ENCODE results near the gene PARP1. TPM values are rescaled to one million over a fixed set of nuclear protein-coding genes. Genes with fewer than 3 reads are reported as not detected.

PARP1 gene
- total and polyA plus RNA-seq, 2 donors (not counting 1 experiment from before 2014, with no cell fraction given): 118 to 180 TPM

GRCh38 chr1:226370144-226370923 is 37.6 kb downstream of the PARP1 start:
- peaks cover 13 to 72% of the 10 kb centered on the region in 2 experiments for H3K36me3 ChIP-seq (replicated peaks in 1 of 2; ENCODE audit: control extremely low read depth in 1 of 2, control insufficient read depth in 1 of 2, extremely low read depth in 1 of 2, insufficient read depth in 2 of 2, low read length in 1 of 2)
- H3K9ac ChIP-seq (ENCODE audit: low read length): peak overlapping the region; percentile 33
- Mint-ChIP-seq H3K9me3 (ENCODE audit: insufficient read depth) (no peaks in the 10 kb centered on the region), H3K27ac (peak overlapping the region; percentile 91), H3K4me3 (peak overlapping the region; percentile 73), H3K4me1 (peaks cover 44% of the 10 kb centered on the region), H3K27me3 (no peaks in the 10 kb centered on the region)
- ChIA-PET CTCF (interaction anchor here (0.9 to 2.3 kb wide), 3 partner anchors 37 to 245 kb away, joined by 3 to 7 read pairs (median 5); partner anchors contain the start of gene PARP1), POLR2A (no interaction called here)
- DNase-seq: peak; percentile 42
- H3K9me3 ChIP-seq (ENCODE audit: control extremely low read depth in 1 of 3, control insufficient read depth in 2 of 3, insufficient read depth in 1 of 3, low read length in 2 of 3): no peaks in the 10 kb centered on the region
- H3K4me3 ChIP-seq (ENCODE audit: control extremely low read depth in 1 of 5, extremely low read depth in 1 of 5, insufficient read depth in 1 of 5, low read depth in 2 of 5, low read length in 4 of 5): peak overlapping the region in 1 of 5 experiments; percentile 8
- peaks cover 11% of the 10 kb centered on the region for H4K20me1 ChIP-seq (ENCODE audit: control insufficient read depth, insufficient read depth, low read length, poor library complexity, severe bottlenecking)
- no peak overlapping the region for H2AFZ ChIP-seq (ENCODE audit: insufficient read depth, low read depth, low read length, poor library complexity, severe bottlenecking)
- H3K4me2 ChIP-seq (replicated peaks; ENCODE audit: low read depth, low read length, poor library complexity, severe bottlenecking): peak overlapping the region; percentile 63
- H3K79me2 ChIP-seq (ENCODE audit: control insufficient read depth, insufficient read depth, low read length): peaks cover 25% of the 10 kb centered on the region
- H3K27ac ChIP-seq (ENCODE audit: low read length in 2 of 2): peak overlapping the region; percentile 58 to 81
- TF ChIP-seq CTCF (IDR thresholded peaks at IDR 0.05) (no peak), EZH2 (IDR thresholded peaks at IDR 0.05; ENCODE audit: borderline replicate concordance, insufficient read depth, low read depth, low read length, poor library complexity, severe bottlenecking) (no peak)
- no peaks in the 10 kb centered on the region for H3K27me3 ChIP-seq (replicated peaks in 1 of 4; ENCODE audit: control extremely low read depth in 1 of 4, control insufficient read depth in 3 of 4, insufficient read depth in 4 of 4, low read length in 3 of 4)
- peak; percentile 72 for ATAC-seq (ENCODE audit: low read depth)
- WGBS (ENCODE audit: insufficient coverage): 35% methylated on average over 9 of the region's 13 CpGs
- peaks cover 33 to 39% of the 10 kb centered on the region in 2 donors for H3K4me1 ChIP-seq (ENCODE audit: control insufficient read depth in 2 of 2, insufficient read depth in 2 of 2, low read length in 2 of 2)
- intact Hi-C loops (cut with micrococcal nuclease): loop anchor here (2.0 kb wide), 1 partner anchor 36 kb away; no protein-coding TSS in a partner anchor

- Histone ChIP-seq H3K27ac (ENCODE audit: low read length in 2 of 2) (peak overlapping the region; percentile 58 to 81), H3K79me2 (ENCODE audit: control insufficient read depth, insufficient read depth, low read length) (peaks cover 24% of the 10 kb centered on the region), H4K20me1 (ENCODE audit: control insufficient read depth, insufficient read depth, low read length, poor library complexity, severe bottlenecking) (peaks cover 18% of the 10 kb centered on the region), H3K4me1 (ENCODE audit: control insufficient read depth in 2 of 2, insufficient read depth in 2 of 2, low read length in 2 of 2) (peaks cover 33 to 39% of the 10 kb centered on the region in 2 donors), H3K4me3 (ENCODE audit: control extremely low read depth in 1 of 5, extremely low read depth in 1 of 5, insufficient read depth in 1 of 5, low read depth in 2 of 5, low read length in 4 of 5) (no peak overlapping the region), H3K4me2 (replicated peaks; ENCODE audit: low read depth, low read length, poor library complexity, severe bottlenecking) (peak overlapping the region; percentile 63), H3K36me3 (replicated peaks in 1 of 2; ENCODE audit: control extremely low read depth in 1 of 2, control insufficient read depth in 1 of 2, extremely low read depth in 1 of 2, insufficient read depth in 2 of 2, low read length in 1 of 2) (peaks cover 13 to 72% of the 10 kb centered on the region in 2 experiments), H2AFZ (ENCODE audit: insufficient read depth, low read depth, low read length, poor library complexity, severe bottlenecking) (no peak overlapping the region), H3K9me3 (ENCODE audit: control extremely low read depth in 1 of 3, control insufficient read depth in 2 of 3, insufficient read depth in 1 of 3, low read length in 2 of 3) (no peaks in the 10 kb centered on the region), H3K27me3 (replicated peaks in 1 of 4; ENCODE audit: control extremely low read depth in 1 of 4, control insufficient read depth in 3 of 4, insufficient read depth in 4 of 4, low read length in 3 of 4) (no peaks in the 10 kb centered on the region), H3K9ac (ENCODE audit: low read length) (no peak overlapping the region)
- TF ChIP-seq CTCF (IDR thresholded peaks at IDR 0.05): no peak
- no peak for TF ChIP-seq EZH2 (IDR thresholded peaks at IDR 0.05; ENCODE audit: borderline replicate concordance, insufficient read depth, low read depth, low read length, poor library complexity, severe bottlenecking)
- Mint-ChIP-seq H3K27me3 (no peaks in the 10 kb centered on the region), H3K4me3 (peak overlapping the region; percentile 61), H3K9me3 (ENCODE audit: insufficient read depth) (no peaks in the 10 kb centered on the region), H3K4me1 (peaks cover 44% of the 10 kb centered on the region), H3K27ac (peak overlapping the region; percentile 91)
- 6% methylated on average over 4 of the region's 6 CpGs for WGBS (ENCODE audit: insufficient coverage)
- DNase-seq (peak; percentile 59), ATAC-seq (ENCODE audit: low read depth) (peak; percentile 51)
- CTCF ChIA-PET: interaction anchor here (0.7 kb wide), 1 partner anchor 138 kb away, joined by 4 read pairs; no protein-coding TSS in a partner anchor
- intact Hi-C loops (cut with micrococcal nuclease): loop anchor here (1.0 kb wide), 1 partner anchor 244 kb away; no protein-coding TSS in a partner anchor
- POLR2A ChIA-PET: no interaction called here
Observed at GRCh38 chr1:226369110-226369509, 38.8 kb downstream of the PARP1 start.
